GM19035 (cell line): ENCODE data around the gene ACSBG1.
A peak's percentile ranks its signal among the peaks of the same experiment; 100 is the strongest.
"Not testable (repeated sequence)": the region's sequence is repeated elsewhere in the genome, so short reads cannot be mapped to it uniquely, and the experiment has no call there.

Experiments used
- ATAC-seq: cut with Tn5 transposase; IDR thresholded peaks from one replicate; pipeline ENCODE4 v1.9.1; 2021; ENCODE audit not compliant: unreplicated experiment

Gene ACSBG1

GRCh38 chr15:78170848-78171773 is 63.3 kb downstream of the ACSBG1 start:
- ATAC-seq: no peak

GRCh38 chr15:78168608-78169007 is 65.8 kb downstream of the ACSBG1 start:
- no peak for ATAC-seq

GRCh38 chr15:78167227-78167888 is 67.0 kb downstream of the ACSBG1 start:
- peak; percentile 70 for ATAC-seq

GRCh38 chr15:78164010-78164409 is 70.4 kb downstream of the ACSBG1 start:
- ATAC-seq: no peak

- no peak for ATAC-seq
Observed at GRCh38 chr15:78162038-78162437, 72.3 kb downstream of the ACSBG1 start.

GRCh38 chr15:78159395-78159794 is 75.0 kb downstream of the ACSBG1 start:
- ATAC-seq: no peak

- no peak for ATAC-seq
Observed at GRCh38 chr15:78157203-78157602, 77.2 kb downstream of the ACSBG1 start.

GRCh38 chr15:78156653-78157052 is 77.7 kb downstream of the ACSBG1 start:
- no peak for ATAC-seq

GRCh38 chr15:78155355-78155939 is 78.9 kb downstream of the ACSBG1 start:
- no peak for ATAC-seq

GRCh38 chr15:78154955-78155354 is 79.4 kb downstream of the ACSBG1 start:
- no peak for ATAC-seq

GRCh38 chr15:78151075-78151474 is 83.3 kb downstream of the ACSBG1 start:
- not testable (repeated sequence) for ATAC-seq

GRCh38 chr15:78149805-78150751 is 84.3 kb downstream of the ACSBG1 start:
- no peak for ATAC-seq

- peak; percentile 81 for ATAC-seq
Observed at GRCh38 chr15:78149068-78149804, 85.1 kb downstream of the ACSBG1 start, which contains the start of gene IDH3A. IDH3A (plus strand) TSS chr15:78149362; CDS start chr15:78149404, 42 bp downstream.

- peak; percentile 10 for ATAC-seq
Observed at GRCh38 chr15:78148392-78149067, 85.8 kb downstream of the ACSBG1 start.

GRCh38 chr15:78147566-78147965 is 86.8 kb downstream of the ACSBG1 start:
- no peak for ATAC-seq

GRCh38 chr15:78146425-78147154 is 87.8 kb downstream of the ACSBG1 start:
- ATAC-seq: no peak

GRCh38 chr15:78142332-78142731 is 92.0 kb downstream of the ACSBG1 start:
- ATAC-seq: no peak

GRCh38 chr15:78140292-78140691 is 94.1 kb downstream of the ACSBG1 start:
- no peak for ATAC-seq

GRCh38 chr15:78139578-78139977 is 94.8 kb downstream of the ACSBG1 start:
- ATAC-seq: no peak
